ENCODE results near the gene KDM4E.
A peak's percentile ranks its signal among the peaks of the same experiment; 100 is the strongest.

KDM4E gene

GRCh38 chr11:95050595-95051202 lies 25.6 kb downstream of the KDM4E start:
- DNase-seq (ENCODE audit: low read depth, low spot score) = no peak

- no peak for DNase-seq (ENCODE audit: low read depth, low spot score)
Measured at GRCh38 chr11:95054356-95054755, 29.3 kb downstream of the KDM4E start.

- DNase-seq (ENCODE audit: low read depth, low spot score) = no peak
Measured at GRCh38 chr11:95055283-95055897, 30.3 kb downstream of the KDM4E start.

- DNase-seq (ENCODE audit: low read depth, low spot score) = no peak
Measured at GRCh38 chr11:95057959-95058358, 32.9 kb downstream of the KDM4E start.

GRCh38 chr11:95058621-95059020 lies 33.6 kb downstream of the KDM4E start:
- DNase-seq (ENCODE audit: low read depth, low spot score) = no peak

GRCh38 chr11:95059046-95059445 lies 34.0 kb downstream of the KDM4E start:
- no peak for DNase-seq (ENCODE audit: low read depth, low spot score)

- no peak for DNase-seq (ENCODE audit: low read depth, low spot score)
Measured at GRCh38 chr11:95065336-95065735, 40.3 kb downstream of the KDM4E start.

- no peak for DNase-seq (ENCODE audit: low read depth, low spot score)
Measured at GRCh38 chr11:95066716-95067038, 41.6 kb downstream of the KDM4E start, which contains the start of gene SRSF8. Gene SRSF8, plus strand, starts transcription at chr11:95066919. Its CDS starts 308 bp downstream, at chr11:95067227.

- peak; percentile 75 for DNase-seq (ENCODE audit: low read depth, low spot score)
Measured at GRCh38 chr11:95067039-95067840, 42.2 kb downstream of the KDM4E start.

GRCh38 chr11:95067841-95068219 lies 42.8 kb downstream of the KDM4E start:
- DNase-seq (ENCODE audit: low read depth, low spot score) = no peak

- DNase-seq (ENCODE audit: low read depth, low spot score) = no peak
Measured at GRCh38 chr11:95068549-95068948, 43.5 kb downstream of the KDM4E start.

GRCh38 chr11:95070471-95070870 lies 45.4 kb downstream of the KDM4E start:
- no peak for DNase-seq (ENCODE audit: low read depth, low spot score)

- DNase-seq (ENCODE audit: low read depth, low spot score) = no peak
Measured at GRCh38 chr11:95072948-95073347, 47.9 kb downstream of the KDM4E start.

GRCh38 chr11:95074792-95075563 lies 49.9 kb downstream of the KDM4E start:
- DNase-seq (ENCODE audit: low read depth, low spot score) = no peak

GRCh38 chr11:95076416-95076815 lies 51.4 kb downstream of the KDM4E start:
- DNase-seq (ENCODE audit: low read depth, low spot score) = no peak

- no peak for DNase-seq (ENCODE audit: low read depth, low spot score)
Measured at GRCh38 chr11:95076981-95077380, 51.9 kb downstream of the KDM4E start.

Measured in iPS DF 19.7 (cell line).